Measurements from ENCODE around the gene RAVER2.
"Not testable (repeated sequence)": the region's sequence is repeated elsewhere in the genome, so short reads cannot be mapped to it uniquely, and the experiment has no call there.

The RAVER2 gene

GRCh38 chr1:64750092-64750491, 5.2 kb downstream of the RAVER2 start:
- no peak for DNase-seq

- DNase-seq = no peak
Measured at GRCh38 chr1:64750875-64751274, 6.0 kb downstream of the RAVER2 start.

- DNase-seq = no peak
Measured at GRCh38 chr1:64754173-64754572, 9.3 kb downstream of the RAVER2 start.

- no peak for DNase-seq
Measured at GRCh38 chr1:64755361-64755760, 10.5 kb downstream of the RAVER2 start.

- DNase-seq = no peak
Measured at GRCh38 chr1:64756770-64757169, 11.9 kb downstream of the RAVER2 start.

GRCh38 chr1:64757213-64757612, 12.3 kb downstream of the RAVER2 start:
- no peak for DNase-seq

- DNase-seq = no peak
Measured at GRCh38 chr1:64758233-64758632, 13.4 kb downstream of the RAVER2 start.

- DNase-seq = no peak
Measured at GRCh38 chr1:64759968-64760367, 15.1 kb downstream of the RAVER2 start.

GRCh38 chr1:64765012-64765411, 20.1 kb downstream of the RAVER2 start:
- DNase-seq = no peak

- no peak for DNase-seq
Measured at GRCh38 chr1:64765826-64766225, 21.0 kb downstream of the RAVER2 start.

GRCh38 chr1:64766429-64766828, 21.6 kb downstream of the RAVER2 start:
- DNase-seq = no peak

- no peak for DNase-seq
Measured at GRCh38 chr1:64769482-64769881, 24.6 kb downstream of the RAVER2 start.

GRCh38 chr1:64769971-64770370, 25.1 kb downstream of the RAVER2 start:
- no peak for DNase-seq

- DNase-seq = not testable (repeated sequence)
Measured at GRCh38 chr1:64773306-64773705, 28.4 kb downstream of the RAVER2 start.

- no peak for DNase-seq
Measured at GRCh38 chr1:64775113-64775512, 30.2 kb downstream of the RAVER2 start.

GRCh38 chr1:64782044-64782443, 37.2 kb downstream of the RAVER2 start:
- DNase-seq = not testable (repeated sequence)

- not testable (repeated sequence) for DNase-seq
Measured at GRCh38 chr1:64782848-64783247, 38.0 kb downstream of the RAVER2 start.

- no peak for DNase-seq
Measured at GRCh38 chr1:64790832-64791487, 46.1 kb downstream of the RAVER2 start.

- no peak for DNase-seq
Measured at GRCh38 chr1:64798872-64799271, 54.0 kb downstream of the RAVER2 start.

- DNase-seq = no peak
Measured at GRCh38 chr1:64801851-64802523, 57.1 kb downstream of the RAVER2 start.

GRCh38 chr1:64809309-64809708, 64.4 kb downstream of the RAVER2 start:
- DNase-seq = no peak

- DNase-seq = no peak
Measured at GRCh38 chr1:64810001-64810400, 65.1 kb downstream of the RAVER2 start.

- no peak for DNase-seq
Measured at GRCh38 chr1:64811131-64811530, 66.3 kb downstream of the RAVER2 start.

- no peak for DNase-seq
Measured at GRCh38 chr1:64814427-64814826, 69.6 kb downstream of the RAVER2 start.

- DNase-seq = not testable (repeated sequence)
Measured at GRCh38 chr1:64817364-64817763, 72.5 kb downstream of the RAVER2 start.

Data from stimulated activated CD4-positive, alpha-beta T cell treated with anti-CD3 and anti-CD28 coated beads, Interleukin-12 subunit alpha, Interleukin-12 subunit beta, amount 100 ng/mL, for 4 hours (primary cell).